IMR-90 (cell line): ENCODE data around the gene PARVB. TPM values are rescaled to one million over a fixed set of nuclear protein-coding genes. Genes with fewer than 3 reads are reported as not detected.

Experiments used
- ATAC-seq: fragments of 200-7000 bp; cut with Tn5 transposase; 2 replicates; pipeline ENCODE4 v1.9.1; 2020; ENCODE audit warnings: low read depth, mild to moderate bottlenecking, moderate library complexity
- BruUV-seq: library from RNA; stranded (reverse); fragments of 400-500 nt; replicated peaks from 2 replicates; lab custom pipeline; 2021; lab: Mats Ljungman, UMichigan
- CTCF ChIA-PET: fragments of 300-600 bp; formaldehyde crosslinking; extraction: SDS; loops from one replicate; lab custom pipeline; 2021; ENCODE audit warnings: antibody characterized with exemption; lab: Yijun Ruan, JAX
- POLR2A ChIA-PET: fragments of 300-600 bp; sonication (Branson Sonifier 250); formaldehyde crosslinking; loops from one replicate; lab custom pipeline; 2022; ENCODE audit warnings: antibody characterized with exemption; ENCODE audit not compliant: unreplicated experiment; lab: Charles Lee
- DNase-seq: peaks from one replicate; pipeline ENCODE4 v3.0.0; 2013
- H2AFZ ChIP-seq: replicated peaks from 2 replicates; pipeline ENCODE3; 2013; ENCODE audit warnings: low read length, mild to moderate bottlenecking; ENCODE audit not compliant: poor library complexity
- H2AK5ac ChIP-seq: 2 replicates; pipeline ENCODE4 v1.6.1; 2013; ENCODE audit warnings: low read depth, low read length, inconsistent platforms
- H2AK9ac ChIP-seq: replicated peaks from 2 replicates; pipeline ENCODE3; 2013; ENCODE audit warnings: mild to moderate bottlenecking, low read depth, low read length, moderate library complexity; ENCODE audit not compliant: poor library complexity
- H2BK120ac ChIP-seq: 2 replicates; pipeline ENCODE4 v1.6.1; 2013; ENCODE audit warnings: low read depth, low read length, inconsistent platforms
- H2BK15ac ChIP-seq: 3 replicates; pipeline ENCODE4 v1.6.1; 2013; ENCODE audit warnings: low read depth, low read length, inconsistent platforms
- H2BK20ac ChIP-seq: 2 replicates; pipeline ENCODE4 v1.6.1; 2013; ENCODE audit warnings: low read depth, mild to moderate bottlenecking, inconsistent platforms, low read length, moderate library complexity
- H2BK5ac ChIP-seq: 2 replicates; pipeline ENCODE4 v1.6.1; 2013; ENCODE audit warnings: mild to moderate bottlenecking, low read depth, low read length, inconsistent platforms; ENCODE audit not compliant: poor library complexity, severe bottlenecking
- H3K14ac ChIP-seq: replicated peaks from 2 replicates; pipeline ENCODE4 v1.6.1; 2013; ENCODE audit warnings: low read depth, low read length, inconsistent platforms
- H3K18ac ChIP-seq: 2 replicates; pipeline ENCODE4 v1.6.1; 2013; ENCODE audit warnings: low read depth, low read length, control low read depth
- H3K23ac ChIP-seq: 2 replicates; pipeline ENCODE4 v1.6.1; 2013; ENCODE audit warnings: low read depth, low read length, inconsistent platforms
- H3K27ac ChIP-seq: 2 replicates; pipeline ENCODE4 v1.5.1; 2013; ENCODE audit warnings: mild to moderate bottlenecking, control low read depth, low read length; ENCODE audit not compliant: insufficient read depth
- H3K27me3 ChIP-seq: 2 replicates; pipeline ENCODE4 v1.6.1; 2013; ENCODE audit warnings: low read length; ENCODE audit not compliant: control insufficient read depth, insufficient read depth
- H3K36me3 ChIP-seq: 2 replicates; pipeline ENCODE4 v1.6.1; 2013; ENCODE audit warnings: low read length, mixed read lengths; ENCODE audit not compliant: control insufficient read depth, insufficient read depth
- H3K4ac ChIP-seq: 2 replicates; pipeline ENCODE4 v1.6.1; 2013; ENCODE audit warnings: low read depth, low read length, inconsistent platforms
- H3K4me1 ChIP-seq: 2 replicates; pipeline ENCODE4 v1.6.1; 2013; ENCODE audit warnings: low read length, mixed read lengths; ENCODE audit not compliant: control insufficient read depth, insufficient read depth
- H3K4me2 ChIP-seq: 2 replicates; pipeline ENCODE4 v1.6.1; 2013; ENCODE audit warnings: low read depth, mild to moderate bottlenecking, control low read depth, low read length, moderate library complexity
- H3K4me3 ChIP-seq: 2 replicates; pipeline ENCODE4 v1.5.1; 2013; ENCODE audit warnings: low read depth, mild to moderate bottlenecking, control low read depth, low read length, moderate library complexity; ENCODE audit not compliant: insufficient read depth
- H3K56ac ChIP-seq: 2 replicates; pipeline ENCODE4 v1.6.1; 2013; ENCODE audit warnings: low read length, inconsistent platforms; ENCODE audit not compliant: insufficient read depth; ENCODE audit errors: extremely low read depth
- H3K79me1 ChIP-seq, 2 experiments: 2 replicates each; pipeline ENCODE4 v1.6.1; 2013; ENCODE audit warnings: low read length in 2 of 2, inconsistent platforms in 1 of 2, low read depth in 1 of 2
- H3K9ac ChIP-seq: 2 replicates; pipeline ENCODE4 v1.6.1; 2013; ENCODE audit warnings: low read depth, low read length, control low read depth
- H3K9me1 ChIP-seq: 2 replicates; pipeline ENCODE4 v1.6.1; 2013; ENCODE audit warnings: low read length, inconsistent platforms; ENCODE audit not compliant: insufficient read depth
- H3K9me3 ChIP-seq: 2 replicates; pipeline ENCODE4 v1.6.1; 2013; ENCODE audit warnings: low read length; ENCODE audit not compliant: control insufficient read depth, insufficient read depth
- H4K20me1 ChIP-seq: 2 replicates; pipeline ENCODE4 v1.6.1; 2013; ENCODE audit warnings: low read length, inconsistent platforms; ENCODE audit not compliant: insufficient read depth
- H4K5ac ChIP-seq: 2 replicates; pipeline ENCODE4 v1.6.1; 2013; ENCODE audit warnings: mild to moderate bottlenecking, low read depth, low read length, control low read depth
- H4K8ac ChIP-seq, 2 experiments: 2 replicates each; pipeline ENCODE4 v1.6.1; 2013; ENCODE audit warnings: low read depth in 2 of 2, low read length in 2 of 2, control low read depth in 1 of 2, inconsistent platforms in 1 of 2
- H4K91ac ChIP-seq: 2 replicates; pipeline ENCODE4 v1.6.1; 2013; ENCODE audit warnings: low read depth, low read length, inconsistent platforms; ENCODE audit not compliant: insufficient read depth
- ELK1 ChIP-seq: fragments of 150-350 bp; IDR thresholded peaks from 2 replicates; pipeline ENCODE4 v1.6.1; 2016; ENCODE audit warnings: low read depth, mild to moderate bottlenecking, low read length, moderate library complexity, borderline replicate concordance
- FOS ChIP-seq: fragments of 150-350 bp; IDR thresholded peaks from 2 replicates; pipeline ENCODE4 v1.6.1; 2016; ENCODE audit warnings: low read depth, low read length
- USF2 ChIP-seq: fragments of 150-350 bp; IDR thresholded peaks from 2 replicates; pipeline ENCODE4 v1.6.1; 2017; ENCODE audit warnings: mild to moderate bottlenecking, antibody characterized with exemption, low read length, low read depth
- WGBS, 2 experiments: methylation state at CpG; one replicate each; pipeline versions ENCODE4 v1.1.5 to v1.1.7; 2013; ENCODE audit warnings: missing lambda C conversion rate in 2 of 2; ENCODE audit not compliant: insufficient read length in 1 of 2; ENCODE audit errors: extremely low coverage in 2 of 2; 5-methylcytosine and 5-hydroxymethylcytosine counted together
- dilution Hi-C: fragments of 300-500 bp; cut with HindIII; formaldehyde crosslinking; loops from one replicate; pipeline ENCODE4 v1.14.3; 2018; ENCODE audit warnings: low sequenced_read_pairs; ENCODE audit not compliant: unreplicated experiment
- in situ Hi-C: fragments of 300-500 bp; cut with MboI; formaldehyde crosslinking; loops from 3 replicates; pipeline ENCODE4 v1.14.3; 2019; ENCODE audit warnings: low sequenced_read_pairs, inconsistent platforms, mixed read lengths
- intact Hi-C: fragments of 100-400 bp; cut with micrococcal nuclease; formaldehyde crosslinking; loops from 2 replicates; pipeline ENCODE4 v1.10.0; 2022
- polyA plus RNA-seq, 3 experiments: library from polyadenylated mRNA; depleted of rRNA; stranded (reverse); fragments of >200 nt; gene quantifications; 2 replicates each; pipeline ENCODE4 v1.2.3, GENCODE V29; 2012; ENCODE audit warnings: low replicate concordance in 1 of 3
- total RNA-seq: library from RNA; depleted of rRNA; stranded (reverse); fragments of >200 nt; gene quantifications from 2 replicates; pipeline ENCODE4 v1.2.3, GENCODE V29; 2012

Gene PARVB
- total and polyA plus RNA-seq, 2 of the 4 experiments (the other 2 are of a cell fraction): 44.3 to 53.9 TPM

GRCh38 chr22:44118645-44119315 lies 94.7 kb downstream of the PARVB start:
- 83% methylated on average over 8 of the region's 12 CpGs; no CpG with 5 or more reads in 1 of the 2 experiments for WGBS, 2 experiments
- no peak overlapping the region for H2BK20ac ChIP-seq
- CTCF ChIA-PET: no interaction called here

More at GRCh38 chr22:44118645-44119315, 94.7 kb downstream of the PARVB start:
- H3K9me3 ChIP-seq: no peaks in the 10 kb centered on the region
- H3K9me1 ChIP-seq: no peaks in the 10 kb centered on the region; the same call in 1 of the 2 replicates
- no peaks in the 10 kb centered on the region for H3K4me1 ChIP-seq
- H2AFZ ChIP-seq: no peak overlapping the region
- H4K91ac ChIP-seq: no peak overlapping the region
- H2BK120ac ChIP-seq: no peak overlapping the region
- H2BK5ac ChIP-seq: no peak overlapping the region
- no peak overlapping the region for H3K56ac ChIP-seq
- H4K20me1 ChIP-seq: no peaks in the 10 kb centered on the region; the same call in 1 of the 2 replicates
- dilution Hi-C loops: no loop called here
- no peak overlapping the region for H3K14ac ChIP-seq
- H2BK15ac ChIP-seq: no peak overlapping the region
- no TSS peak for BruUV-seq
- H4K5ac ChIP-seq: no peak overlapping the region
- H3K27me3 ChIP-seq: no peaks in the 10 kb centered on the region
- no peak for DNase-seq
- H3K27ac ChIP-seq: no peak overlapping the region
- H3K79me1 ChIP-seq: no peaks in the 10 kb centered on the region
- POLR2A ChIA-PET: no interaction called here
- H2AK5ac ChIP-seq: no peak overlapping the region
- no peaks in the 10 kb centered on the region for H3K36me3 ChIP-seq
- intact Hi-C loops: no loop called here
- no peak overlapping the region for H3K9ac ChIP-seq
- H3K4me2 ChIP-seq: no peak overlapping the region
- H3K18ac ChIP-seq: no peak overlapping the region
- H2AK9ac ChIP-seq: no peak overlapping the region
- H3K4ac ChIP-seq: no peak overlapping the region
- in situ Hi-C loops: no loop called here
- ATAC-seq: no peak
- H3K4me3 ChIP-seq: no peak overlapping the region
- TF ChIP-seq USF2 (no peak), ELK1 (no peak), FOS (no peak)
- H4K8ac ChIP-seq: no peak overlapping the region
- H3K23ac ChIP-seq: no peak overlapping the region
